HG02759 (cell line): ENCODE data around the gene CDC42EP1.
"Not testable (repeated sequence)": the region's sequence is repeated elsewhere in the genome, so short reads cannot be mapped to it uniquely, and the experiment has no call there.

ENCODE experiments used
- ATAC-seq: cut with Tn5 transposase; IDR thresholded peaks from one replicate; pipeline ENCODE4 v1.9.1; 2021; ENCODE audit warnings: mild to moderate bottlenecking, moderate library complexity; ENCODE audit not compliant: unreplicated experiment

CDC42EP1 gene

GRCh38 chr22:37559901-37560607 is at the start of gene CDC42EP1:
Gene CDC42EP1 (plus strand): TSS chr22:37560480. CDS start chr22:37566350, 5,870 bp downstream.
- ATAC-seq, result no peak

- no peak for ATAC-seq
Observed at GRCh38 chr22:37511395-37512104, 48.7 kb upstream of the CDC42EP1 start.

- no peak for ATAC-seq
Observed at GRCh38 chr22:37514526-37515051, 45.7 kb upstream of the CDC42EP1 start.

GRCh38 chr22:37515901-37516300 is 44.4 kb upstream of the CDC42EP1 start:
- no peak for ATAC-seq

GRCh38 chr22:37516456-37516855 is 43.8 kb upstream of the CDC42EP1 start:
- ATAC-seq, result no peak

GRCh38 chr22:37517826-37518450 is 42.3 kb upstream of the CDC42EP1 start:
- no peak for ATAC-seq

- ATAC-seq, result no peak
Observed at GRCh38 chr22:37518509-37519267, 41.6 kb upstream of the CDC42EP1 start.

- no peak for ATAC-seq
Observed at GRCh38 chr22:37519268-37520195, 40.7 kb upstream of the CDC42EP1 start, which contains the start of gene CARD10. Gene CARD10 (minus strand): TSS chr22:37519415. CDS start chr22:37519200, 215 bp downstream.

- ATAC-seq, result no peak
Observed at GRCh38 chr22:37520776-37521191, 39.5 kb upstream of the CDC42EP1 start.

- no peak for ATAC-seq
Observed at GRCh38 chr22:37521236-37521739, 39.0 kb upstream of the CDC42EP1 start.

- no peak for ATAC-seq
Observed at GRCh38 chr22:37522482-37522881, 37.8 kb upstream of the CDC42EP1 start.

GRCh38 chr22:37525073-37525745 is 35.1 kb upstream of the CDC42EP1 start:
- ATAC-seq, result no peak

- no peak for ATAC-seq
Observed at GRCh38 chr22:37525746-37526350, 34.4 kb upstream of the CDC42EP1 start.

GRCh38 chr22:37526376-37526775 is 33.9 kb upstream of the CDC42EP1 start:
- ATAC-seq, result no peak

GRCh38 chr22:37527081-37527752 is 33.1 kb upstream of the CDC42EP1 start:
- ATAC-seq, result not testable (repeated sequence)

- not testable (repeated sequence) for ATAC-seq
Observed at GRCh38 chr22:37527952-37528351, 32.3 kb upstream of the CDC42EP1 start.

GRCh38 chr22:37529652-37530345 is 30.5 kb upstream of the CDC42EP1 start:
- ATAC-seq, result no peak
